CD4-positive, alpha-beta T cell treated with Interferon gamma for 1 hour (primary cell): ENCODE results near the gene PTBP2.

Experiments
- DNase-seq: peaks from one replicate; pipeline ENCODE4 v3.0.0-alpha.2; 2020

Gene PTBP2

GRCh38 chr1:96825950-96826576, 104.5 kb downstream of the PTBP2 start:
- no peak for DNase-seq

GRCh38 chr1:96833376-96833775, 111.8 kb downstream of the PTBP2 start:
- DNase-seq: no peak

GRCh38 chr1:96834986-96835385, 113.4 kb downstream of the PTBP2 start:
- no peak for DNase-seq

GRCh38 chr1:96837057-96837780, 115.6 kb downstream of the PTBP2 start:
- no peak for DNase-seq

GRCh38 chr1:96837781-96838216, 116.2 kb downstream of the PTBP2 start:
- no peak for DNase-seq

- no peak for DNase-seq
These were observed 118.8 kb downstream of the PTBP2 start for GRCh38 chr1:96840396-96840795.

GRCh38 chr1:96842215-96842614, 120.6 kb downstream of the PTBP2 start:
- no peak for DNase-seq

GRCh38 chr1:96843196-96843595, 121.6 kb downstream of the PTBP2 start:
- no peak for DNase-seq

GRCh38 chr1:96843601-96844000, 122.0 kb downstream of the PTBP2 start:
- DNase-seq: no peak

GRCh38 chr1:96845464-96845863, 123.9 kb downstream of the PTBP2 start:
- no peak for DNase-seq

- no peak for DNase-seq
These were observed 140.3 kb downstream of the PTBP2 start for GRCh38 chr1:96861836-96862235.

- no peak for DNase-seq
These were observed 141.9 kb downstream of the PTBP2 start for GRCh38 chr1:96863449-96863848.
